NCI-H345 treated with DMSO at 0.1 percent for 48 hours (cell line): ENCODE results near the gene GMCL1.
"Not testable (repeated sequence)": the region's sequence is repeated elsewhere in the genome, so short reads cannot be mapped to it uniquely, and the experiment has no call there.

Experiments used
- DNase-seq: peaks from one replicate; lab custom pipeline; 2025; ENCODE audit not compliant: unreplicated experiment; lab: John Stamatoyannopoulos, UW

Gene GMCL1

DNA sequence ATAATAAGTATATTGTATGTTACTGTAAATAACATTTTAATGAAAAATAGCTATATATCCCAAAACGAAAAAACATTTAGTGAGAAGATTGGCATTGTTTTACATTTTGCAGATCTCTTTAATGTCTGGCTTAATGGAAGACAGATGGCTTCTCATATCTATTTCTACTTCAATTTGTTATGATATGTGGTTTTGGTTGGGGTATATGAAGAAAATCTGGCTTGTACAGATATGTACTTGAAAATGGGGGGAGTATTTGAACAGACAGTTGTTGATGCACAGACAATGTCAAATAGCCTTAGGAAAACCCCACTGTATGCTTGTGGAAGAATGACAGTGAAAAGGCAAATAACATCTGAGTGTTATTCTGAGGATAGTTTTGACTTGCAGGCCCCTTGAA is 23.6 kb upstream of the GMCL1 start:
- DNase-seq: no peak

DNA sequence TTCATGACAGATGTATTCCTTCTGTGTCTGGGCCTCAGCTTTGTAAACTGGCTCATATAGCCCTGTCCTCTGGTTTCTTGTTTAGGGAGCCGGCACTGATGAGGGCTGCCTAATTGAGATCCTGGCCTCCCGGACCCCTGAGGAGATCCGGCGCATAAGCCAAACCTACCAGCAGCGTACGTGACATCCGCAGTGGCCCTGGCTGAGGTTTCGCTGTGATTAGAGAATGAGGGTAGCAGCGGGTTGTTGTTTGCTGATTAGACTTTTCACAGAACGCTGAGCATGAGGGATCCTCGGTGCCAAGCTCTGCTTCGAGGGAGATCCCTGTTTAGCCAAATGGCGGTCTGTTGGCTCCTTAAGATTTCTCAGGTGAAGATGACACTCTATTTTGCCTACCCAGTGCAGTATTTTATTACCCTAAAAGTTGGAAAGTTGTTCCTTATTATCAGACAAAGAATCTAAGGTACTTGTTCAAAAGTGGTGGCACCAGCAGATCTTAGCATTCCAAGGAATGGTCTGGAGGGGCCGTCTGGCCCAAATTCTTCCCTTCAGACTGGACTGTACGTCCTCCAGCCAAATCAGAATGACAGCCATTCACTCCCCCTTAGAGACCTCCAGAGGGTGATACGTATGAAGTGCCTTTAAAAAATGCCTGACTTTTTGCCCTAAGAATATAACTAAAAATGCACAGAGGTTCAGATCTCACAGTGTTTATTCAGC is 21.5 kb upstream of the GMCL1 start:
- DNase-seq: no peak

- no peak for DNase-seq
Measured at GRCh38 chr2:69810550-69810949, 18.9 kb upstream of the GMCL1 start.

GRCh38 chr2:69811018-69811417 is 18.4 kb upstream of the GMCL1 start:
- no peak for DNase-seq

DNA sequence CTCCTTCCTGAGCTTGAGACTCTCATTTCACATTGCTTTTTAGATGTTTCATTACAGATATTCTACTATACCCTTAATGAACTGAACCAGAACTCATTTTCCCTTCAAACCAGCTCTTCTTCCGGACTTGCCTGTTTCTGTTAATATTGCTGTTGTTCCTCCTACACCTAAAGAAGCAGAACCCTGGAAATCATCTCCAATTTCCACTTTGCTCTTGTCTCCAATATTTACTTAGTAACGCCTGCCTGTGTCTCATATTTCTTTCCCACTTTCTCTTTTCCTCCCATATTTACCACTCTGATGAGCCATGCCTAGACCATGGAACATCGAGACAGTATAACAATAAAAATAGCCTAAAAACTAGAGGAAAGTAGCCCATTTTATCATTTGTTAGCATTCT is 17.9 kb upstream of the GMCL1 start:
- no peak for DNase-seq

DNA sequence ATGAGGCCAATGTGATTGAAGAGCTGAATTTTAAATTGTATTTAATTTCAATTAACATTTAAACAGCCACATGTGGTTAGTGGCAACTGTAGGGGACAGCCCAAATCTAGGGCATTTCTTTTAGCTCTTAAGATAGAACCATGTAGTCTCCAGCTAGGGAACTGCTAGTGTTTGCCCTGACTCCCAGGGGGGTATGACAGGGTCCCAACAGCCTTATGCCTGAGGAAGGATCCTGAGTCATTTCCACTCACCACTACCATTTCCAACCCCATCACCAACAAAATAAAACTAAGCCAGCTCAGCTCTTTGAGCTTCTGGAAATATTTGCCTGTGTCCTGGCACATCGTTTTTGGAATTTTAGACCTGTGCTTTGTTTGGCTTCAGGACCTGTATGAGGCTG is 13.7 kb upstream of the GMCL1 start:
- DNase-seq: no peak

- peak; percentile 77 for DNase-seq
Measured at GRCh38 chr2:69816923-69817542, 12.4 kb upstream of the GMCL1 start.

- DNase-seq: no peak
Measured at GRCh38 chr2:69817729-69818501, 11.5 kb upstream of the GMCL1 start.

DNA sequence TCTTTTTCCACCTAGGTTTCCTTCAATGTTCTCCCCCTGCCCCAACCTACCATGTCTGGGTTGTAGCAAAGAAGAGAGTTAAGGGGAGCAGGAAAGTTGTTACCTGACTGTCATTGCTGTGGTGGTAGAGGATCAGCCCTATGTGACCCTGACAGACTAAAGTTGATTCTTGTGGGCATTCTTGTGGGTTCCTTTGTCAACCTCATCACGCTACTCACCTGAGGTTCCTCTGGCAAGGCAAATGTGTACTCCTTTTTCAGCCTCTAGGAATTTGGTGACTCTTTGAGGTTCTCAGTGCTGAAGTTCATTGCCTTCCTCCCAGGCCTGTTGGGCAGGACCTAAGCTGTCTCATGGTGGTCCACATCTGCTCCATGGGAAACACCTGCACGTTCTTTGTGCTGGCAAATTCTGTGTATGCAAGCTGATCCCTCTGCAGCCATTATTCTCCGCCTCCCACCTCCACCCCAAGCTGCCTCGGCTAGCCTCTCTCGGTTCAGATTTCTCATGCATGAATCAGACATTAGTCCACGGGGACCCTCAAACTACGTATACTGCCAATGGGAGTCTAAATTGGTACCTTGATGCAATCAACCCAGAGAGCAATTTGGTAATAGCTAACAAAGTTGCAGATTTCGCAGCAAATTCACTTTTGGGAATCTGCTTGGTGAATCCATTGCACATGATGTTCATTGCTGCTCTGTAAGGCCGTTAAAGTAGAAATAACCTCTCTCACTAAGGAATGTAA is 1.5 kb upstream of the GMCL1 start:
- no peak for DNase-seq

DNA sequence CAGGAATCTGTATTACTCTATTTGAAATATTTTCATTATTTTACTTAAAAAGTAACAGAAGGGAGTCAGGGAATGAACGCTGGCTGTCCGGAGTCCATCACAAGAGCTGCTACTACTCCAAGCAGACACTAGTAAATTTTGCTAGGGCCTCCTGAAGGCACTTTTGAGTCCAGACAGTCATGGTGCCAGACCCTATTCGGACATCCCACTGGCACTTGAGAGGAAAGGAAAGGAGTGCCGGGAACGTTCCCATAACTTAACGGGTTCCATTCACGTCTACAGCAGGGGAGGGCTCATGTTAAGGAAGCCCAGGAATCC is 563 bp upstream of the GMCL1 start:
- no peak for DNase-seq

GRCh38 chr2:69830045-69830905 is 815 bp downstream of the GMCL1 start:
- no peak for DNase-seq

GRCh38 chr2:69830906-69831241 is 1.4 kb downstream of the GMCL1 start:
- not testable (repeated sequence) for DNase-seq

GRCh38 chr2:69831354-69831905 is 2.0 kb downstream of the GMCL1 start:
- DNase-seq: no peak

GRCh38 chr2:69833752-69834151 is 4.3 kb downstream of the GMCL1 start:
- DNase-seq: no peak

DNA sequence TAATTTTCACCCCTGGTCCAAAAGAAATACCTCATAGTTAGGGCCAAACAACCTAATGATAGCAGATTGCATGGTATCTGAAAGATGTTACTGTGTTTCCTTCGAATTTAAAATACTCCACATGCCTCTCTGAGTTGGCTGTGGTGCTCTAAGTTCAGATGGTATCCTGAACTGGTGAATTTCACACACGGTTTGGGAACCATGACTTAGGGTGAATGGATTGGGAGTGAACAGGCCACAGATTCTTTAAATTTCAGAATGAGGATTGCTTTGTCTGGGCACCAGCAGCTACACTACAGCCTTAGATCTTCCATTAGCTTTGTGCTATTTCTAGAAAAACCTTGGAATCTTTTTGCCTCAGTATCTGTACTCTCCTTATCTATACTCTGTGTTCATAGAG is 6.2 kb downstream of the GMCL1 start:
- no peak for DNase-seq

- DNase-seq: no peak
Measured at GRCh38 chr2:69836316-69836715, 6.9 kb downstream of the GMCL1 start.

DNA sequence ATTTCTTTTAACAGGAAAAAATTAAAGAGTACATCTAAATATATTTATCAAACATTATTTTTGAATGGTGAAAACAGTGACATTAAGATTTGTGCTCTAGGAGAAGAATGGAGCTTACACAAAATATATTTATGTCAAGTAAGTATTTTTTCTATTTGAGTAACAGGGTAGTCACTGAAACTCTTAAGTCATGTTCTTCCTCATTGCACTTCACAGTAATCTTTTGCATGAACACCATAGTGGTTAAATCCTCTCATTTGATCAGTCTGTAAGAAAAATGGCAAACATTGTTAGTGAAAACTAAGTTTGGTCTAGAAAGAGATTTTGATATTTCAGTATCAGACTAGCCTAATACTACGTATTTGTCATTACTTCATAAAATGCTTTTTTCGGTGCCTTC is 8.1 kb downstream of the GMCL1 start:
- no peak for DNase-seq

DNA sequence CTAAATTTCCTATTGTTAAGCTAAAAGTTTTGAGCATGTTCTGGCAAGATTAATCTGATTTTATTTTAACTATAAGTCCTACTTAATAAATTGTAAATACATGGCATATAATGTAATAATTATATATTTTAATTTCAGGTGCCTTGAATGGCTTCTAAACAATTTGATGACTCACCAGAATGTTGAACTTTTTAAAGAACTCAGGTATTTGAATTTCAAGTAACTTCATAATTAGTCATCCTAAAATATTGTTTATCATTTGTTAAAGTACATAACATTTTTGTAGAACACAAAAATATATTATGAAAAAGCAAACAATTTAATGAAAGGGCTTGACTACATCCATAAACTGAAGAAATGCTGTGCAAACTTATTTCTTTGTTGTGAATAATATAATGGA is 14.5 kb downstream of the GMCL1 start:
- DNase-seq: no peak

DNA sequence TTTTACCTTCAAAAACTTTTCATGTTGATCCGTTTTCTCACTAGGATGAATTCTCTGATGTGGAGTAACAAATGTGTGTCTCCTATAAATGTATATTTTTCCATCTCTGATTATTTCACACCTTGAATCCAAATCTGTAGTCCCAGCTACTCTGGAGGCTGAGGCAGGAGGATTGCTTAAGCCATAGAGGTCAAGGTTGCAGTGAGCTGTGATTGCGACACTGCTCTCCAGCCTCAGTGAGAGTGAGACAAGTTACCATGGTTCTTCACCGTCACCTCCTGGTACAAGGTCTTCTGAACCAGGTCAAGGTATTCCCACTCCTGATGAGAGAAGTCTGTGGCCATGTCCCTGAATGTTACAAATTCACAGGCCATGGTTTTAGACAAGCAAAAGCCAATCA is 15.1 kb downstream of the GMCL1 start:
- no peak for DNase-seq

- DNase-seq: no peak
Measured at GRCh38 chr2:69846182-69847067, 17.0 kb downstream of the GMCL1 start.
